ENCODE results near the gene PLA2G3. TPM values are rescaled to one million over a fixed set of nuclear protein-coding genes. Genes with fewer than 3 reads are reported as not detected.
A peak's percentile ranks its signal among the peaks of the same experiment; 100 is the strongest.

PLA2G3 gene
- total and polyA plus RNA-seq, 2 of the 8 experiments (the other 6 are each of a cell fraction or from before 2014, with no cell fraction given) = 18.1 to 25.9 TPM

DNA sequence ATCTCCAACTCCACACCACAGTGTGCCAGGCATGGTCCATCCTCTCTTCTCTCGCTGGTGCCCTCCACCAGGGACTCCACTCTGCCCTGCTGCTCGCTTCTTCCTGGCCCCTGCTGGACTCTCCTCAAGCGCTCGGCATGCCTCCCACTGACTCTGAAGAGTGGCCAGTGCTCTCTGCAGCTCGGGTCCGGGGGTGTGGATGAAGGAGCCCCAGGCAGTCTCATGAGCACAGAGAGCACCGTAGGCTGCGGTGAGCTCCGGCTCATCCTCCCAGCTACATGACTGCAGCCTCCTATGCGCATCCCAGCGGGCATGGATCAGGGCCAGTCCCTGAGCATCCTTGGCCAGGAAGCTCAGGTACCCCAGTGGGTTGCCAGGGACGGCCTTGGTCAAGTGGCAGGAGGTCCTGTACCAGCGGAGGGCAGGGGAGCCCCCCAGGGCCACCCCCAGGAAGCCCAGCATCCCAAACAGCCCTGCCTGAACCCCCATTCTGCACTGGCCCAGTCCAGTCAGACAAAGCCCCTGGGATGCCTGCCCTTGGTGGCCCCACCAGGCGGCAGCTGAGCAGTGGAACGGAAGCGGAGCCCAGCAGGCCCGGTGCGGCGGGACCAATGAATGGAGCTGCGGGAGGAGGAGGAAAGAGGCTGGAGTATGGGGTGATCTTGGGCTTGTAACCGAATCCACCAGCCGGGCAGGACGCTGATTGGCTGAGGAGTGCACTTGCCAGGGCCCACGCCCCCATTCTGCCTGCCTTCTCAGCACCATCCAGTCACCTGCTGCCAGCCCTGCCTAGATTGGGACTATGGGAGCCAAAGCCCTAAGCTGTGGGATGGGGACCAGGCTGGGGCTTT lies at the start of gene PLA2G3 (continued):
- TF ChIP-seq SP4 (IDR thresholded peaks at IDR 0.05; ENCODE audit: low read length) (no peak), SAP30 (IDR thresholded peaks at IDR 0.05; ENCODE audit: insufficient read depth, insufficient replicate concordance, low read length) (no peak), CEBPB (IDR thresholded peaks at IDR 0.05; ENCODE audit: low read depth, low read length) (no peak), SUZ12 (IDR thresholded peaks at IDR 0.05; ENCODE audit: low read length) (no peak), BACH1 (IDR thresholded peaks at IDR 0.05; ENCODE audit: low read length) (no peak), KDM5A (IDR thresholded peaks at IDR 0.05; ENCODE audit: low read length) (no peak; the same call in 1 of the 2 replicates), EZH2 (IDR thresholded peaks at IDR 0.05; ENCODE audit: low read depth, low read length, severe bottlenecking) (no peak), RNF2 (IDR thresholded peaks at IDR 0.05; ENCODE audit: borderline replicate concordance, low read depth, low read length, missing control alignments, poor library complexity, severe bottlenecking) (no peak), EP300 (IDR thresholded peaks at IDR 0.05; ENCODE audit: borderline replicate concordance in 1 of 2, low read depth in 2 of 2, low read length in 2 of 2) (peak in 1 of 2 experiments; percentile 66; a peak in 1 of 3 replicates), FOSL1 (IDR thresholded peaks at IDR 0.05; ENCODE audit: insufficient read depth, low read depth, low read length) (no peak), CHD1 (IDR thresholded peaks at IDR 0.05; ENCODE audit: low read depth, low read length) (no peak), BCL11A (IDR thresholded peaks at IDR 0.05; ENCODE audit: low read depth in 2 of 2, low read length in 2 of 2) (no peak), HDAC2 (IDR thresholded peaks at IDR 0.05; ENCODE audit: borderline replicate concordance in 1 of 2, low read depth in 2 of 2, low read length in 2 of 2) (no peak), MAFK (IDR thresholded peaks at IDR 0.05; ENCODE audit: low read depth, low read length) (no peak), RFX5 (IDR thresholded peaks at IDR 0.05; ENCODE audit: borderline replicate concordance, low read depth, low read length) (no peak), HDAC6 (IDR thresholded peaks at IDR 0.05; ENCODE audit: low read depth, low read length) (no peak), TAF7 (optimal IDR thresholded peaks at IDR 0.05; ENCODE audit: borderline replicate concordance, low read depth, low read length) (peak; percentile 75), POU5F1 (IDR thresholded peaks at IDR 0.05; ENCODE audit: low read depth, low read length) (no peak)
- TF ChIP-seq, protein P1, sequence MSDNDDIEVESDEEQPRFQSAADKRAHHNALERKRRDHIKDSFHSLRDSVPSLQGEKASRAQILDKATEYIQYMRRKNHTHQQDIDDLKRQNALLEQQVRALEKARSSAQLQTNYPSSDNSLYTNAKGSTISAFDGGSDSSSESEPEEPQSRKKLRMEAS (IDR thresholded peaks at IDR 0.05) = 0 out of 2 replicates have a peak, but pooled peaks have one; percentile 41

Measured in H1 (cell line).